Effector CD4-positive, alpha-beta T cell (primary cell): ENCODE data around the gene L1TD1.
"Not testable (repeated sequence)": the region's sequence is repeated elsewhere in the genome, so short reads cannot be mapped to it uniquely, and the experiment has no call there.

Experiments
- DNase-seq: peaks from one replicate; pipeline ENCODE4 v3.0.0-alpha.2; 2020

The L1TD1 gene

DNA sequence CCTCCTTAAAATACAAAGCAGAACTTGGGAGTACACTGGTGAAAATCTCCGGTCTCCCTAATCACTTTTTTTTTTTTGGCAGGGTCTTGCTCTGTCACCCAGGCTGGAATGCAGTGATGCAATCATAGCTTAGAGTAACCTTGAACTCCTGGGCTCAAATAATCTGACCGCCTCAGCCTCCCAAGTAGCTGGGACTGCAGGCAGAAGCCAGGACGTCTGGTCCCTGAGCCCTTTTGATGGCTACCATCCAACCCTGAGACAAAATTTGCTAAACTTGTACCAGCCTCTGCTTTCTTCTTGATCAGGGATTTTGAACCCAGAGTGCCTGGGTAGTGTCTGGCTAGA lies 4.1 kb downstream of the L1TD1 start:
- DNase-seq = no peak

DNA sequence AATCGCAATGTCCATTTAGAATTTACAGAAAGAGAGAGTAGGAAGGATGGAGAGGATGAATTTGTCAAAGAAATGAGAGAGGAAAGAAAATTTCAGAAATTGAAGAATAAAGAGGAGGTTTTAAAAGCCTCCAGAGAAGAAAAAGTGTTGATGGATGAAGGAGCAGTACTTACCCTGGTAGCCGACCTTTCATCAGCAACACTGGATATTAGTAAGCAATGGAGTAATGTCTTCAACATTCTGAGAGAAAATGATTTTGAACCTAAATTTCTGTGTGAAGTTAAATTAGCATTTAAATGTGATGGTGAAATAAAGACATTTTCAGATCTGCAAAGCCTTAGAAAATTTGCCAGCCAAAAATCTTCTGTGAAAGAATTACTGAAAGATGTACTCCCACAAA lies 12.5 kb downstream of the L1TD1 start:
- no peak for DNase-seq

DNA sequence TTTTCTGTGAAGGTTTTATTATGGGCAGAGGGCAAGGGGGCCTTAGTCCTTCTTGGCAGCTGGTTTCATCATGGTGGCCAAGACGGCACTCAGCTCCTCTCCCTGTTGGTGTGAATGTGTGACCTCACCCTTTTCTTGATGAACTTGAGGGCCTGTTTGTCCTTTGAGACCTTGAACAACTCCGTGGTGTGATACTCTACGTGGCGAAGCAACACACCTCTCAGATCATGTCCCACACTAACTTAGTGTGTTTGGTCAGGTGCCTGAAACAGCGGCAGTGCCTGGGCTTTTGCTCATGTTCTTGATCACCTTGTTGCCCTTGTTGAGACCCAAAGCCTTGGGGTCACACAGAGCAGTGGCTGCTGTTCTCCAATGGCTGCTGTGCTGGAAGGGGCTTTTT lies 13.4 kb downstream of the L1TD1 start:
- no peak for DNase-seq

DNA sequence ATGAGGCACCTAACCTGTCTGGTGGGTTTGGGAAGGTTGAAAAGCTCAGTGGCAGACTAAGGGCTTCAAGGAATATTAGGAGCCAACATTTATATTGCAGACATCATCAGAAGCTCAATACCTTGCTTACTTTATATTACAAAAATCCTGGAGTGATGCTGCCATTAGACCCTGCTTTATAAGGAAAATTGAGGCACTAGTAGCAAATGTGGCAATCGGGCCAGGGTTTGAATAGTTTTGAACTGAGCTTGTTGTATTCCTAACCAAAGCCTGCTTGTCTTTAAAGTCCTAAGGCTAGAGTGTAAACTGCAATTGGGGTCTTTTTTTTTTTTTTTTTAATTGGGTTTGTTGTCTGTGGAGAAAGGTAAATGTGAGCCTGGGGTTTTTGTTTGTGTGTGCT lies 14.3 kb downstream of the L1TD1 start:
- DNase-seq = no peak

DNA sequence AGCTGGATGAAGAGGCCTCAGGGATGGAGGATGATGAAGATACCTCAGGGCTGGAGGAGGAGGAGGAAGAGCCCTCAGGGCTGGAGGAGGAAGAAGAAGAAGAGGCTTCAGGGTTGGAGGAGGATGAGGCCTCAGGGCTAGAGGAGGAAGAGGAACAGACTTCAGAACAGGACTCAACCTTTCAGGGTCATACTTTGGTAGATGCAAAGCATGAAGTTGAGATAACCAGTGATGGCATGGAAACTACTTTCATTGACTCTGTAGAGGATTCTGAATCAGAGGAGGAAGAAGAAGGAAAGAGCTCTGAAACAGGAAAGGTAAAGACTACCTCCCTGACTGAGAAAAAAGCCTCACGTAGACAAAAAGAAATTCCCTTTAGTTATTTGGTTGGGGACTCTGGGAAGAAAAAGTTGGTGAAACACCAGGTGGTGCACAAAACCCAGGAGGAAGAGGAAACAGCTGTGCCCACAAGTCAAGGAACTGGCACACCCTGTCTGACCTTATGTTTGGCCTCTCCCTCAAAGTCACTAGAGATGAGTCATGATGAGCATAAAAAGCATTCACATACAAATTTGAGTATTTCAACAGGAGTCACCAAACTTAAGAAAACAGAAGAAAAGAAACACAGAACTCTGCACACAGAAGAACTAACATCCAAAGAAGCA lies 15.4 kb downstream of the L1TD1 start:
- DNase-seq = no peak

DNA sequence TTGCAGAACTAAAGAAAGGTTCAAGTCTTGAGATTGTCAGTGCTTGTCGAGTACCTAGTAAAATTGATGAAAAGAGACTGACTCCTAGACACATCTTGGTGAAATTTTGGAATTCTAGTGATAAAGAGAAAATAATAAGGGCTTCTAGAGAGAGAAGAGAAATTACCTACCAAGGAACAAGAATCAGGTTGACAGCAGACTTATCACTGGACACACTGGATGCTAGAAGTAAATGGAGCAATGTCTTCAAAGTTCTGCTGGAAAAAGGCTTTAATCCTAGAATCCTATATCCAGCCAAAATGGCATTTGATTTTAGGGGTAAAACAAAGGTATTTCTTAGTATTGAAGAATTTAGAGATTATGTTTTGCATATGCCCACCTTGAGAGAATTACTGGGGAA lies 16.3 kb downstream of the L1TD1 start:
- no peak for DNase-seq

DNA sequence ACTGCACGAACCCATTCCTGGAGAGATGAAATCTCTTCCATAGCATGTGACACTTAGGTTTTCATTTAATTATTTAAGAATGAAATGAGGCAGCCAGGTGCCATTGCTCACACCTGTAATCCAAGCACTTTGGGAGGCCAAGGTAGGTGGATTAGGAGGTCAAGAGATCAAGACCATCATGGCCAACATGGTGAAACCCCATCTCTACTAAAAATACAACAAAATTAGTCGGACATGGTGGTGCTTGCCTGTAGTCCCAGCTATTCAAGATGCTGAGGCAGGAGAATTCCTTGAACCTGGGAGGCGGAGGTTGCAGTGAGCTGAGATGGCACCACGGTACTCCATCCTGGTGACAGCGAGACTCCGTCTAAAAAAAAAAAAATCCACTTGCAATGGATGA lies 17.8 kb downstream of the L1TD1 start:
- DNase-seq = no peak

DNA sequence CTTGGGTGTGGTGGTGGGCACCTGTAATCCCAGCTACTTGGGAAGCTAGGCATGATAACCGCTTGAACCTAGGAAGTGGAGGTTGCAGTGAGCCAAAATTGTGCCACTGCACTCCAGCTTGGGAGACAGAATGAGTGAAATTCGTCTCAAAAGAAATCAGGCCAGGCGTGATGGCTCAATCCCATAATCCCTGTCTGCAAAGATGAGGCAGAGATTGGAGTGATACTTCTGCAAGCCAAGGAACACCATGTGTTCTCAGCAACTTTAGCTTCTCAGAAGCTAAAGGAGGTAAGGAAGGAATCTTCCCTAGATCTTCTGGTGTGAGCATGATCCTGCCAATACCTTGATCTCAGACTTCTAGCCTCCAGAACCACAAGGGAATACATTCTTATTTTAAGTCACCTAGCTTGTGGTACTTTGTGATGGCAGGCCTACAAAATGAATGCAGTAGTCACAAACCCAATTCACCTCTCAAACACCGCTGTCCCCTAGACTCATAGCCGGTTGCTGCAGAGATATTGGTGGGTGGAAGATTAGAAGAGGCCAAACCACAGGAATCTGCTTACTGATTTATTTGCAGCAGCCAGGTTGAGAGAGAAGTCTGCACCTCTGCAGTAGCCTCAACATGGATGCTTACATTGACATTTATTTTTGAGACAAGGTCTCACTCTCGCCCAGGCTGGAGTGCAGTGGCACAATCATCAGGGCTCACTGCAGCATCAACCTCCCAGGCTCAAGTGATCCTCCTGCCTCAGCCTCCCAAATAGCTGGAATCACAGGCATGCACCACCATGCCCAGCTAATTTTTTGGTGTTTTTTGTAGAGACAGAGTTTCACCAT lies 18.6 kb downstream of the L1TD1 start:
- no peak for DNase-seq

DNA sequence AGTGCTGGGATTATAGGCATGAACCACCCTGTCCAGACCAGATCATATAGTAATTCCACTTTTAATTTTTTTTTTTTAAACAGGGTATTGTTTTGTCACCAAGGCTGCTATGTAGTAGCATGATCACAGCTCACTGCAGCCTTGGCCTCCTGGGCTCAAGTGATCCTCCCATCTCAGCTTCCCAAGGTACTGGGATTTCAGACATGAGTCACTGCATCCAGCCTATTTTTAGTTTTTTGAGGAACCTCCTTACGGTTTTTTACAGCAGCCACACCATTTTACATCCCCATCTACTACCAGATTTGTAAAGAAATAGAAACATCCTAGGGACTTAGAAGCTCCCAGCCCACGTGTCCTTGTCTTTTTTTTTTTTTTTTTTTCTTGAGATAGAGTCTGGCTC lies 24.0 kb downstream of the L1TD1 start:
- DNase-seq = no peak

DNA sequence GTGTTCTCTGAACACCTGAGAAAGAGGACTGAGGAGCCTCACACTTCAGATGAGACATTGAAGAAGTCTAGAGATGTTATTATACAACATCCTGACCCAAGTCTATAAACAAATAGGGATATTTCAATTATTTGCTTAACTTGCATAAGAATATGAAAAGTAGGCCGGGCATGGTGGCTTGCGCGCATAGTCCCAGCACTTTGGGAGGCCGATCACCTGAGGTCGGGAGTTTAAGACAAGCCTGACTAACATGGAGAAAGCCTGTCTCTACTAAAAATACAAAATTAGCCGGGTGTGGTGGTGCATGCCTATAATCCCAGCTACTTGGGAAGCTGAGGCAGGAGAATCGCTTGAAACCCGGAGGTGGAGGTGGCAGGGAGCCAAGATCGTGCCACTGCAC lies 25.8 kb downstream of the L1TD1 start:
- not testable (repeated sequence) for DNase-seq

DNA sequence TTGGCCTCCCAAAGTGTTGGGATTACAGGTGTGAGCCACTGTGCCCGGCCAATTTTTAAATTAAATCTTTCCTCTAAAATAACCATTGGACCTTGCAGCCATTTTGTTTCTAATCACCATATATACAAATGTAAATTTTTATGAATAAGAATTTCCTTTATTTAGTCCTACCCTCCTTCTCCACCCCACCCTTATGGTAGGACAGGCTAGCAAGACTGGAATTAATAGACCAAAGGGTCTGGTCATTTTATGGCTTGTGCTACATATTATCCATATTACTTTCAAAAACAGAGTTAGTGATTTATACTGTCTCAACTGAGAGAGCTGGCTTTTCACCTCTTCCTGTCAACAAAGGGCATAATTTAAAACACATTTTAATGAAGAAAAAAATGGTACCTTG lies 26.5 kb downstream of the L1TD1 start:
- no peak for DNase-seq

DNA sequence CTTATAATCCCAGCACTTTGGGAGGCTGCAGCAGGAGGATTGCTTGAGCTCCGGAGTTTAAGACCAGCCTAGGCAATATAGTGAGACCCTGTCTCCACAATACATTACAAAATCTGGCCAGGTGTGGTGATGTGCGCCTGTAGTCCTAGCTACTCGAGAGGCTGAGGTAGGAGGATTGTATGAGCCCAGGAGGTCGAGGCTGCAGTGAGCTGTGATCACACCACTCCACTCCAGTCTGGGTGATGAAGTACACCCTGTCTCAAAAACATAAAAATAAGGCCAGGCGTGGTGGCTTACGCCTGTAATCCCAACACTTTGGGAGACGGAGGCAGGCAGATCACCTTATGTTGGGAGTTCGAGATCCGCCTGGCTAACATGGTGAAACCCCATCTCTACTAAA lies 27.7 kb downstream of the L1TD1 start:
- DNase-seq = no peak

DNA sequence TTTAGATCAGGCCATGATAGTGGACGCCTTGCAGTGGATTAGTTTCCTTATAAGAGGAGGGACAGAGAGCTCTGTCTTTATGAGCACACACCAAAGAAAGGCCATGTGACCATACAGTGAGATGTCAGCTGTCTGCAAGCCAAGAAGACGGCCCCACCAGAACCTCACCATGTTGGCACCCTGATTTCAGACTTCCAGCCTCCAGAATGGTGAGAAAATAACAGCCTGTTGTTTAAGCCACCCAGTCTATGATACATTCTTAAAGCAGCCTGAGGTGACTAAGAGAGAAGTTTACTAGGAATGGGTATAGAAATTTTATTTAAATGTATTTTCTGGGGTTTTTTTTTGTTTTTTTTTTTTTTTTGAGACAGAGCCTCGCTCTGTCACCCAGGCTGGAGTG lies 29.5 kb downstream of the L1TD1 start:
- no peak for DNase-seq

DNA sequence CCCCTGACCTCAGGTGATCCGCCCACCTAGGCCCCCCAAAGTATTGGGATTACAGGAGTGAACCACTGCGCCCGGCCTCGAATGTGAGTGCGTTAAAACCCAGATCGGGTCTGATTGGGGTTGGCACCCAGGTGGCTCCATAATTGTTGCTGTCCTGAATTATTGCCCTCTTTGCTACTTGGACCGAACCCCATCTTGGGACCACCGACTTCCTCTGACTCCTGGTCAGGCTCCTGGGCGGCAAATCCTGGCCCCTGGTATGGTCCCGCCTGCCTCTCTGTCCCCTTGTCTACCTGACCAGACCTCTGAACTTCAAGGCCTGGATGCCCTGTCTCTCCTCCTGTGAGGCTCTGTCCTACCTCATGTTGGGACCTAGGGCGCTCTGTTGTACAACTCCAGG lies 32.8 kb downstream of the L1TD1 start:
- DNase-seq = no peak

DNA sequence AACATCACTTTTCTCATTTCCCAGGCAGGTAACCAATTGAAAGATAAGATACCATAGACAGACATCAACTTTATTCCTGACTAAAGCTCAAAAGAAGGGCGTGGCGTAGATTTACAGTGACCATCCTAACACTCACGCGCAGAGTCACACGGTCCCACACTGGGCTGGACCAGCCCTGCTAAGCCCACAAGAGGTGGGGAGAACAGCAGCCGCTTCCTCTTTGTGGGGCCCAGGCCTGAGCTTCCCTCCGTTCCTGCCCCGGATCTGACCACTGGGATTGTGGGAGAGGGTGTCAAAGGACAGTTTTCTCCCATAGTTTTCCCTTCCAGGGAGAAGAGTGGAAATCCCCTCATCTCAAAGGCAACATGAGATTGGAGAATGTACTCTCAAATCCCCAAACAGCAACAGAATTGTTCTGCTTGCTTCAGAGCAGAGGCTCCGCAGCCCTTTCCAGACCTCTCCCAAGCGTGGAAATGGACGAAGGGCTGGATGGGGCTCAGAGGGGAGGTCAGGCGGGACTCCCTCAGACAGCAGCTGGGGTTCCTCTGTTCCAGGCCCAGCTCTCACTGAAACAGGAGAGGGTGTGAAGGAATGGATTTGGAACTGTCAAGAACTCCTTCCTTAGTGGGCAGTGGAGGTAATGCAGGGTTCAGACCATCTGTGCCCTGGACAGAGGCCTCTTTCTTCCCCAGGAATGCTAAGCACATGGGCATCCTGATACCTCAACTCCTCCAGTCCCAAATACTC lies 33.7 kb downstream of the L1TD1 start:
- DNase-seq = no peak

DNA sequence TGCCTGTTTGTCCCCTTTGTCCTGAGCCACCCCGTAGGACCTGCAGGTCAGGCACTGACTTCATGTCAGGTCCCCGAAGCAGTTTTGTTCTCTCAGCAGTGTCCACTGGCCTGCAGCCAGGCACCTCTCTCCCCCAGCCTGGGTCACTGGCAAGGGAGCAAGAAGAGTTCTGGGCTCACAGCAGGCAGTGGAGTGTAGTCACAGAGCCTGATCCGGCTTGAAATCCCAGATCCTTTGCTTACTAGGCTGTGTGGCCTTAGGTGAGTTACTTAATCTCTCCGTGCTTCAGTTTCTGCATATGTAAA lies 34.2 kb downstream of the L1TD1 start:
- no peak for DNase-seq

DNA sequence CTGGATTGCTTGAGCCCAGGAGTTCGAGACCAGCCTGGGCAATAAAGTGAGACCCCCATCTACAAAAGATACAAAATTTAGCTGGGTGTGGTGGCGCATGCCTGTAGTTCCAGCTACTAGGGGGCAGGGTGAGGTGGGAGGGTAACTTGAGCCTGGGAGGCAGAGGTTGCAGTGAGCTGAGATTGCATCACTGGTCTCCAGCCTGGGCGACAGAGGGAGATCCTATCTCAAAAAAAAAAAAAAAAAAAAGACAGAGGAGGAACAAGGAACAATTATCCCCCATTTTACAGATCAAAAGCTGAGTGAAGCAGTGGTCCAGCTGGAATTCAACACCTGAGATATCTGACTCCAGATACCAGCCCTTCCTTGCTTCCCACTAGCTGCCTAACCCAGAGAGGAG lies 34.8 kb downstream of the L1TD1 start:
- no peak for DNase-seq

DNA sequence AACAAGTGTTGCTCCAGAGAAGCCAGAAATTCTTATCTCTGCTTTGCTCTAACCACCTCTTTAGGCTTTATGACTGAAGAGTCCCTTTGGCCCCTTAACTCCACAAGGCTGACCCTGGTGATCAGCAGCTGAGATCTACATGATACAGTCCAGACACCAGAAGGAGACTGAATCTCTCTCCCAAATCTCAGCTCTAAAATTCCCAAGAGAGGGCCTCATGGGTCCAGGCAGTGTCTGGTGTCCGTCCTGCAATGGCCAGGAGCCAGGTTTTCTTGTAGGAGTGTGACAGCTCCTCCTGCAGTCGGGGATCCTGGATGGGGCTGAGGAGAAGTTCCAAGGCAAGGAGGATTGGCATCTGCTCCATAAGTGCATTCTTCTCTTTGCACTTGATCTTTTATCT lies 35.3 kb downstream of the L1TD1 start:
- DNase-seq = no peak

DNA sequence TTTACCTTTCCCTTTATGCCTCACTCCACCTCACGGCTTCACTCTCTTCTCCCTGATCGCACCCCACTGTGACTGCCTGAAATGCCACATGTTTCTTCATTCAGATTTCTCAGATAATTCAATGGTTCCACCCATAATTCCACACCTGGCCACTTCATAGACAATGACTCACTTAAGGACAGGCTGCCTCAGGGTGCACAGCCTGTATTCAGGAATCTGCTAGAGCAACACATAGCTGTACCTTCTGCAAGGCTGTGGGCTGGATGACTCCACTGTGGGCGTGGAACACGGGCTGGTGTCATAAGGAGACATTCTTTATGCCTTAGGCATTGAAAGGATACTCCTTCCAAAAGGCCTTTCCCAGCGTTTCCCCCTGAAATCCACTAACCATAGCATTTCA lies 36.1 kb downstream of the L1TD1 start:
- DNase-seq = no peak

DNA sequence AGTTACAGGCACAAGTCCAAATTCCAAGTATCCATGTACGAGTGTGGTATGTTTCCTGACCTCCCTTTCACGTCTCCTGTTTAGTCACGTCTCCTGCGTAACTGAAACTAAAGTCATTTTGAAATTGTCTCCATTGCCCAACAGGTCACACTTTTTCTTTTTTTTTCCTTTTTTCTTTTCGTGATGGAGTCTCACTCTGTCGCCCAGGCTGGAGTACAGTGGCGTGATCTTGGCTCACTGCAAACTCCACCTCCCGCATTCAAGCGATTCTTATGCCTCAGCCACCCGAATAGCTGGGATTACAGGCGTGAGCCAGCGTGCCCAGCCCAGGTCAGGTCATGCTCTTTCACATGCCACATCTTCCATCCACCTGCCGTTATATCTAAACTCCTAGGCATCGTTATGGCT lies 38.2 kb downstream of the L1TD1 start:
- DNase-seq = no peak

DNA sequence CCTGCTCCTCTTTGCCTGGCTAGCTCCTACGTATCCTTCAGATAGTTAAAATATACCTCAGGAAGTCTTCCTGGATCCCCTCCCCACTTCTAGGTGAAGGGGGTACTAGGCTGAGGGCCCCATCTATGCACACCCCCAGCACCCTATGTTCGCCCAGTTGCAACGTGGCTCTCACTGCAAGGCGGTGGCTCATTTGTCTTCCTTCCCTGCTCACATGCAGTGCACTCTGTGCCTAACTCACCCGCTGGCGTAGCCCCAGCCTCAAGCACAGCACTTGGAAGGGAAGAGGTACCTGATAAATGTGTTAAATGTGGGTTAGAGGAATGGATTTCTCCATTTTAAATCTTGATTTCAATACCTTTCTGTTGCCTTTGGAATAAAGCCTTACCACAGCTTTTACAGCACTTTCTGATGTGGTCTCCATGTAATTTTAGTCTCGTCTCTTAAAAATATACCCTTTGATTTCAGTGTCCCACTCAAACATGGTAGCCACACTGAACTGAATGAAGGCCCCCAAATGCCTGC lies 39.3 kb downstream of the L1TD1 start:
- DNase-seq = no peak

DNA sequence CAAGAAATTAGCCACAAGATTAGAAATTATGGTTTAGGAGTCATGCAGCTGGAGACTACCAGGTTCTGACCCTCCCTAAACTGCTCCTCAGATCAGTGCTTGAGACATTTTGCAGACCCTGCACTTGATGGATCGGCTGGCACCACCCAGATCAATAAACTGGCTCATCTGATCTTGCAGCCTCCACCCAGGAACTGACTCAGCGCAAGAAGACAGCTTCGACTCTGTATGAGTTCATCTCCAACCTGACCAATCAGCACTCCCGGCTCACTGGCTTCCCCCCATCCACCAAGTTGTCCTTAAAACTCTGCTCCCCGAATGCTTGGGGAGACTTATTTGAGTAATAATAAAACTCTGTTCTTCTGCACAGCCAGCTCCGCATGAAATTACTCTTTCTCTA lies 40.0 kb downstream of the L1TD1 start:
- no peak for DNase-seq

DNA sequence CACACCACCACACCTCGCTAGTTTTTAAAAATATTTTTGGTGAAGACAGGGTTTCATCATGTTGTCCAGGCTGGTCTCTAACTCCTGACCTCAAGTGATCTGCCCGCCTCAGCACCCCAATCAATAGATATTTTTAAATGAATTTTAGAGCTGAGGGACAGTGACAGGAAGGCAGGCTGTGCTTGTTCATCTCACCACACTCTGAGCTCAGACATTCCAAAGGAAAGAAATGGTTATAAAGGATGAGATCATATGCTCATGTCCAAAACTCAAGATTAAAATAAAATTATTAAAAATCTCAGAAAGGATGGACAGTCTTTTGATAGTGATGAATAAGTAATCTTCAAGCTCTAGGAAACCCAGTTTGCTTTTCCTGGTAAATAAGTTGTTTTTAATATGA lies 40.9 kb downstream of the L1TD1 start:
- no peak for DNase-seq

DNA sequence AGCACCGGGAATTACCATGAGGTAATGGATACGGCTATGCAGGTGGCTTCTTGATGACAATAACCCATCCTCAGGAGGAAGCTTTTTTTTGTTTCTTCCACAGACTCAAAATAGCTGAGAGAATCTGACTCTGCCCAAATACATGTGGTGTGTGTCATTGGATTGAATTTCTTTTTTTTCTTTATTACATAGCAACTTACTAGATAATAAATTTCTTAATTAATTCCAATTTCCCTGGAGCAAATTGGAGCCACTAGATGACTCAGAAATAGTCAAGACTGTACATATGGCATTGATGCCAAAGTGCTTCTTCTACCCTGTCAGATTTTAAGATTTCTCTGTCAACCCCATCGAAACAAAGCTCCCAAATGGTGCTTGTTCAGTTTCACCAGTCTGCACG lies 42.7 kb downstream of the L1TD1 start:
- DNase-seq = no peak
